HepG2 (cell line): ENCODE results near the gene TGM2. TPM values are rescaled to one million over a fixed set of nuclear protein-coding genes. Genes with fewer than 3 reads are reported as not detected.

Source experiments
- CEBPB ChIP-seq: IDR thresholded peaks from 2 replicates; pipeline ENCODE4 v1.6.1; 2011; ENCODE audit warnings: low read depth, low read length, improper control_type of control experiment, borderline replicate concordance
- ERF ChIP-seq: IDR thresholded peaks from 2 replicates; pipeline ENCODE4 v1.6.1; 2018; ENCODE audit warnings: missing biosample characterization, missing genetic modification reagents
- KDM5A ChIP-seq: fragments of 200-600 bp; sonication (generic); IDR thresholded peaks from 2 replicates; pipeline ENCODE4 v1.7.0; 2018; ENCODE audit warnings: antibody characterized with exemption, mild to moderate bottlenecking, low read length, borderline replicate concordance
- LCORL ChIP-seq, 2 experiments: fragments of 450-650 bp in 1 of 2; sonication (generic) in 1 of 2; formaldehyde crosslinking in 1 of 2; IDR thresholded peaks; 2 replicates each; pipeline versions ENCODE4 v1.5.0 to v1.6.1; 2017 to 2020; ENCODE audit warnings: antibody characterized with exemption in 1 of 2, missing genetic modification reagents in 1 of 2
- RFXANK ChIP-seq: IDR thresholded peaks from 2 replicates; pipeline ENCODE4 v1.6.1; 2016
- SMC3 ChIP-seq: IDR thresholded peaks from 2 replicates; pipeline ENCODE4 v1.6.1; 2011; ENCODE audit warnings: low read length, improper control_type of control experiment
- TAF1 ChIP-seq: sonication (generic); formaldehyde crosslinking; IDR thresholded peaks from 2 replicates; pipeline ENCODE4 v1.4.0; 2020; ENCODE audit warnings: missing genetic modification reagents
- UBTF ChIP-seq: sonication (generic); formaldehyde crosslinking; IDR thresholded peaks from 2 replicates; pipeline ENCODE4 v1.4.0; 2020; ENCODE audit warnings: mild to moderate bottlenecking, missing genetic modification reagents
- ZNF558 ChIP-seq: sonication (generic); formaldehyde crosslinking; IDR thresholded peaks from 2 replicates; pipeline ENCODE4 v1.9.0; 2022; ENCODE audit warnings: mild to moderate bottlenecking, missing genetic modification reagents, borderline replicate concordance
- ZSCAN9 ChIP-seq: IDR thresholded peaks from 2 replicates; pipeline ENCODE4 v1.6.1; 2016; ENCODE audit warnings: borderline replicate concordance
- polyA plus RNA-seq, 8 experiments: library from polyadenylated mRNA; depleted of rRNA in 3 of 8; stranded (reverse) in 7 of 8; unstranded in 1 of 8; fragments of >200 nt; fragmentation: Illumina TruSeq in 4 of 8; extraction: Trizol in 4 of 8; gene quantifications; 2 replicates each; pipeline versions ENCODE4 v1.2.1 to v1.2.3, GENCODE V29; 2011 to 2016; ENCODE audit warnings: low read depth in 4 of 8, missing spikeins in 1 of 8, mixed read lengths in 1 of 8; ENCODE audit not compliant: insufficient read depth in 1 of 8
- total RNA-seq, 5 experiments: library from RNA; depleted of rRNA; stranded (reverse); fragments of >200 nt; fragmentation: Illumina TruSeq; extraction: Trizol; gene quantifications; 2 replicates each; pipeline ENCODE4 v1.2.3, GENCODE V29; 2016; ENCODE audit warnings: low read depth in 1 of 5
- TF ChIP-seq, protein P1 (sequence below): sonication (generic); formaldehyde crosslinking; IDR thresholded peaks from 2 replicates; pipeline ENCODE4 v1.4.0; 2020; ENCODE audit warnings: mild to moderate bottlenecking, missing genetic modification reagents
- TF ChIP-seq, protein P2 (sequence below): sonication (generic); formaldehyde crosslinking; IDR thresholded peaks from 2 replicates; pipeline ENCODE4 v1.4.0; 2020; ENCODE audit warnings: missing genetic modification reagents, borderline replicate concordance

TGM2 gene
- total and polyA plus RNA-seq, 2 of the 13 experiments (the other 11 are each of a cell fraction or from before 2014, with no cell fraction given) = 4.2 to 46.4 TPM

DNA sequence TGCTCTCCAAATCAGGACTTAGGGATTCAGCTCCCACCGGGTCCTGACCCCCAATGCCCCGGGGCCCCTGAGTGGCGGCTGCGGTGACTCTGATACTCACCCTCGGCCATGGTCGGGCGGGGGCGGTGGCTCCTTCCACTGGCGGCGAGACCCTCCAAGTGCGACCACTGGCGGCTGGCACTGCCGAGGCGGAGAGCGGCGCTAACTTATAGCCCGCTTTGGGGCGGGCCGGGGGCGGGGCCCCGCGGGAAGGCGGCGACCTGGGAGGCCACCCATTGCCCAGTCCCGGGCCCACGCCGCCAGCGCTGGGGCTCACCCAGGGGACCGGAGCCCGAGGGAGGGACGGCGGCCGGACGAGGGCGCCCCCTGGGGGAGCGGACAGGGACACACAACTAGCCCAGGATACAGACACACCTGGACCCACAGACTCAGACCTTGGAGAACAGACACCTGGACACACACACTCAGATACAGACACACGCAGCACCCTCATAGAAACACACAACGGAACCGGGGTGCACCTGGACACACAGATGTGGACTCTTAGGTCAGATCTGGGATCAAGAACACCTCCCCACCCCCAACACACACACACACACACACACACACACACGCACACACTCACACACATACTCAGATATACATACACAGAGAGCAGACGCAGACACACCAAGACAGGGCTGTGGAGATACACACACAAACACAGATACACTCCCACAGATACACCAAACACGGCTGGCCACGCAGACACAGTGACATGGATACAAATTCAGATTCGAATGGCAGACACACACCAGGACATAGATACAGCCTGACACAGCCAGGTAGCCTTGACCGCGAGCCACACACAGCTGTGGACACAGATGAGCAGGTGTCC, at the start of gene TGM2 (continued):
- TF ChIP-seq, protein P1, sequence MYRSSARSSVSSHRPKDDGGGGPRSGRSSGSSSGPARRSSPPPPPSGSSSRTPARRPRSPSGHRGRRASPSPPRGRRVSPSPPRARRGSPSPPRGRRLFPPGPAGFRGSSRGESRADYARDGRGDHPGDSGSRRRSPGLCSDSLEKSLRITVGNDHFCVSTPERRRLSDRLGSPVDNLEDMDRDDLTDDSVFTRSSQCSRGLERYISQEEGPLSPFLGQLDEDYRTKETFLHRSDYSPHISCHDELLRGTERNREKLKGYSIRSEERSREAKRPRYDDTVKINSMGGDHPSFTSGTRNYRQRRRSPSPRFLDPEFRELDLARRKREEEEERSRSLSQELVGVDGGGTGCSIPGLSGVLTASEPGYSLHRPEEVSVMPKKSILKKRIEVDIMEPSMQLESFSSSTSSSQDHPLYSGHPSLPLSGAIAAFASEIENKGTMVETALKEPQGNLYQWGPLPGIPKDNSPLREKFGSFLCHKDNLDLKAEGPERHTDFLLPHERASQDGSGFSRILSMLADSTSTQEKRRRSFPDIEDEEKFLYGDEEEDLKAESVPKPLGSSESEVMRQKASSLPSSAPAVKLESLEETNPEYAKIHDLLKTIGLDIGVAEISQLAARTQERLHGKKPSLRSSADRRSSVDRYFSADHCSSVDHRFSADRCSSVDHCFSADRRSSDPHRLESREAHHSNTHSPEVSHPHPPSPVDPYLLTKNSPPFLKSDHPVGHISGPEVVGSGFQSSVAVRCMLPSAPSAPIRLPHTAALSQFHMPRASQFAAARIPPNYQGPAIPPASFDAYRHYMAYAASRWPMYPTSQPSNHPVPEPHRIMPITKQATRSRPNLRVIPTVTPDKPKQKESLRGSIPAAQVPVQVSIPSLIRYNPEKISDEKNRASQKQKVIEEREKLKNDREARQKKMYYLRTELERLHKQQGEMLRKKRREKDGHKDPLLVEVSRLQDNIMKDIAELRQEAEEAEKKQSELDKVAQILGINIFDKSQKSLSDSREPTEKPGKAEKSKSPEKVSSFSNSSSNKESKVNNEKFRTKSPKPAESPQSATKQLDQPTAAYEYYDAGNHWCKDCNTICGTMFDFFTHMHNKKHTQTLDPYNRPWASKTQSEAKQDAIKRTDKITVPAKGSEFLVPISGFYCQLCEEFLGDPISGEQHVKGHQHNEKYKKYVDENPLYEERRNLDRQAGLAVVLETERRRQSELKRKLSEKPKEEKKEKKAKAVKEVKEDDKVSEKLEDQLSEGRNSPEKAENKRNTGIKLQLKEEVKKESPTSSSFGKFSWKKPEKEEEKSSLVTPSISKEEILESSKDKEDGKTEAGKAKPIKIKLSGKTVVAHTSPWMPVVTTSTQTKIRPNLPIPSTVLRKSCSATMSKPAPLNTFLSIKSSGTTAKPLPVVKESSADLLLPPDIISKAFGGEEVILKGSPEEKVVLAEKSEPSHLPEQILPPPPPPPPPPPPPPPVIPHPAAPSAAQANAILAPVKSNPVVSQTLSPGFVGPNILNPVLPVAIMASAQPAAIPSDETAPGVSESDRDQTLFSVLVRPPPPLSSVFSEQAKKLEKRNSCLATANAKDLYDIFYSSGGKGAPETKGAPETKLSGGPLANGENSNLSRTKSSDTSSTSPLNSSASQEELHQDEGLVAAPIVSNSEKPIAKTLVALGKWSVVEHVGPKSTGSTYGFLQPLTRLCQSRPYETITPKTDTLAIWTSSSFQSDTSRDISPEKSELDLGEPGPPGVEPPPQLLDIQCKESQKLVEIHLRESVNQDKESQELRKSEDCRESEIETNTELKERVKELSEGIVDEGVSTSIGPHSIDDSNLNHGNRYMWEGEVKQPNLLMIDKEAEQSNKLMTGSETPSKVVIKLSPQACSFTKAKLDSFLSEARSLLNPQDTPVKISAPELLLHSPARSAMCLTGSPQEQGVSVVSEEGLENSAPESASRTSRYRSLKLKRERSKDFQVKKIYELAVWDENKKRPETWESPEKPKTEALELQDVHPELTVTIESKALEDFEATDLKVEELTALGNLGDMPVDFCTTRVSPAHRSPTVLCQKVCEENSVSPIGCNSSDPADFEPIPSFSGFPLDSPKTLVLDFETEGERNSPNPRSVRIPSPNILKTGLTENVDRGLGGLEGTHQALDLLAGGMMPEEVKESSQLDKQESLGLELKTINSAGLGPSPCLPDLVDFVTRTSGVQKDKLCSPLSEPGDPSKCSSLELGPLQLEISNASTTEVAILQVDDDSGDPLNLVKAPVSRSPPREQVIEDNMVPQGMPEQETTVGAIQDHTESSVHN (CRISPR knock-in tag) = 0 out of 2 replicates have a peak, but pooled peaks have one; percentile 37
- TF ChIP-seq ZSCAN9 (CRISPR knock-in tag) (peak; percentile 93), KDM5A (no peak), TAF1 (peak; percentile 58; the same call in 1 of the 2 replicates), ZNF558 (CRISPR knock-in tag) (no peak; the same call in 1 of the 2 replicates), LCORL (IDR thresholded peaks at IDR 0.05) (0 out of 2 replicates have a peak, but pooled peaks have one; percentile 17), LCORL (CRISPR knock-in tag; IDR thresholded peaks at IDR 0.05) (peak; percentile 93), UBTF (CRISPR knock-in tag) (peak; percentile 74), CEBPB (no peak), SMC3 (peak; percentile 81), RFXANK (CRISPR knock-in tag) (peak; percentile 84; the same call in 1 of the 2 replicates), ERF (CRISPR knock-in tag) (peak; percentile 94)
- TF ChIP-seq, protein P2, sequence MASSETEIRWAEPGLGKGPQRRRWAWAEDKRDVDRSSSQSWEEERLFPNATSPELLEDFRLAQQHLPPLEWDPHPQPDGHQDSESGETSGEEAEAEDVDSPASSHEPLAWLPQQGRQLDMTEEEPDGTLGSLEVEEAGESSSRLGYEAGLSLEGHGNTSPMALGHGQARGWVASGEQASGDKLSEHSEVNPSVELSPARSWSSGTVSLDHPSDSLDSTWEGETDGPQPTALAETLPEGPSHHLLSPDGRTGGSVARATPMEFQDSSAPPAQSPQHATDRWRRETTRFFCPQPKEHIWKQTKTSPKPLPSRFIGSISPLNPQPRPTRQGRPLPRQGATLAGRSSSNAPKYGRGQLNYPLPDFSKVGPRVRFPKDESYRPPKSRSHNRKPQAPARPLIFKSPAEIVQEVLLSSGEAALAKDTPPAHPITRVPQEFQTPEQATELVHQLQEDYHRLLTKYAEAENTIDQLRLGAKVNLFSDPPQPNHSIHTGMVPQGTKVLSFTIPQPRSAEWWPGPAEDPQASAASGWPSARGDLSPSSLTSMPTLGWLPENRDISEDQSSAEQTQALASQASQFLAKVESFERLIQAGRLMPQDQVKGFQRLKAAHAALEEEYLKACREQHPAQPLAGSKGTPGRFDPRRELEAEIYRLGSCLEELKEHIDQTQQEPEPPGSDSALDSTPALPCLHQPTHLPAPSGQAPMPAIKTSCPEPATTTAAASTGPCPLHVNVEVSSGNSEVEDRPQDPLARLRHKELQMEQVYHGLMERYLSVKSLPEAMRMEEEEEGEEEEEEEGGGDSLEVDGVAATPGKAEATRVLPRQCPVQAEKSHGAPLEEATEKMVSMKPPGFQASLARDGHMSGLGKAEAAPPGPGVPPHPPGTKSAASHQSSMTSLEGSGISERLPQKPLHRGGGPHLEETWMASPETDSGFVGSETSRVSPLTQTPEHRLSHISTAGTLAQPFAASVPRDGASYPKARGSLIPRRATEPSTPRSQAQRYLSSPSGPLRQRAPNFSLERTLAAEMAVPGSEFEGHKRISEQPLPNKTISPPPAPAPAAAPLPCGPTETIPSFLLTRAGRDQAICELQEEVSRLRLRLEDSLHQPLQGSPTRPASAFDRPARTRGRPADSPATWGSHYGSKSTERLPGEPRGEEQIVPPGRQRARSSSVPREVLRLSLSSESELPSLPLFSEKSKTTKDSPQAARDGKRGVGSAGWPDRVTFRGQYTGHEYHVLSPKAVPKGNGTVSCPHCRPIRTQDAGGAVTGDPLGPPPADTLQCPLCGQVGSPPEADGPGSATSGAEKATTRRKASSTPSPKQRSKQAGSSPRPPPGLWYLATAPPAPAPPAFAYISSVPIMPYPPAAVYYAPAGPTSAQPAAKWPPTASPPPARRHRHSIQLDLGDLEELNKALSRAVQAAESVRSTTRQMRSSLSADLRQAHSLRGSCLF = no peak
